HG03378 (cell line): ENCODE measurements around the gene EPS8L1.
"Not testable (repeated sequence)": the region's sequence is repeated elsewhere in the genome, so short reads cannot be mapped to it uniquely, and the experiment has no call there.

Experiments used
- ATAC-seq: cut with Tn5 transposase; IDR thresholded peaks from one replicate; pipeline ENCODE4 v1.9.1; 2021; ENCODE audit warnings: mild to moderate bottlenecking, moderate library complexity; ENCODE audit not compliant: unreplicated experiment

Gene EPS8L1

GRCh38 chr19:55048446-55048845 is 27.2 kb upstream of the EPS8L1 start:
- no peak for ATAC-seq

- no peak for ATAC-seq
Observed at GRCh38 chr19:55050749-55051532, 24.7 kb upstream of the EPS8L1 start.

GRCh38 chr19:55053735-55054134 is 21.9 kb upstream of the EPS8L1 start:
- ATAC-seq, result no peak

- ATAC-seq, result no peak
Observed at GRCh38 chr19:55056827-55057226, 18.8 kb upstream of the EPS8L1 start.

GRCh38 chr19:55058781-55059610 is 16.7 kb upstream of the EPS8L1 start:
- no peak for ATAC-seq

- ATAC-seq, result not testable (repeated sequence)
Observed at GRCh38 chr19:55060287-55060686, 15.4 kb upstream of the EPS8L1 start.

- ATAC-seq, result peak; percentile 81
Observed at GRCh38 chr19:55062735-55063491, 12.8 kb upstream of the EPS8L1 start, which contains the start of gene RDH13. Gene RDH13 (minus strand): TSS chr19:55063148. CDS start chr19:55063032, 116 bp downstream.

- ATAC-seq, result no peak
Observed at GRCh38 chr19:55063492-55063843, 12.2 kb upstream of the EPS8L1 start.

- ATAC-seq, result not testable (repeated sequence)
Observed at GRCh38 chr19:55065516-55065915, 10.2 kb upstream of the EPS8L1 start.

- ATAC-seq, result no peak
Observed at GRCh38 chr19:55066107-55066709, 9.5 kb upstream of the EPS8L1 start.

GRCh38 chr19:55067869-55068268 is 7.8 kb upstream of the EPS8L1 start:
- no peak for ATAC-seq

GRCh38 chr19:55068950-55069864 is 6.5 kb upstream of the EPS8L1 start:
- ATAC-seq, result no peak

GRCh38 chr19:55069865-55070197 is 5.8 kb upstream of the EPS8L1 start:
- ATAC-seq, result no peak

- no peak for ATAC-seq
Observed at GRCh38 chr19:55070466-55071128, 5.1 kb upstream of the EPS8L1 start.

GRCh38 chr19:55071129-55071502 is 4.6 kb upstream of the EPS8L1 start:
- ATAC-seq, result no peak

- ATAC-seq, result no peak
Observed at GRCh38 chr19:55071913-55072312, 3.8 kb upstream of the EPS8L1 start.

GRCh38 chr19:55076321-55076720 is 652 bp downstream of the EPS8L1 start:
- ATAC-seq, result no peak

- ATAC-seq, result no peak
Observed at GRCh38 chr19:55077106-55077505, 1.4 kb downstream of the EPS8L1 start.

GRCh38 chr19:55078996-55079395 is 3.3 kb downstream of the EPS8L1 start:
- ATAC-seq, result no peak
